ENCODE measurements around the gene RSRP1.

Gene RSRP1

GRCh38 chr1:25194054-25194453 is 53.2 kb downstream of the RSRP1 start:
- DNase-seq (ENCODE audit: insufficient read length) = no peak
- no peak for TF ChIP-seq POLR2AphosphoS5 (IDR thresholded peaks at IDR 0.05; ENCODE audit: low read depth, low read length)
- TF ChIP-seq TAF1 (IDR thresholded peaks at IDR 0.05; ENCODE audit: borderline replicate concordance, low read depth, low read length) = no peak
- no peak for TF ChIP-seq POLR2A (IDR thresholded peaks at IDR 0.05; ENCODE audit: low read depth, low read length)
- no peak for FAIRE-seq

GRCh38 chr1:25193229-25193628 is 54.0 kb downstream of the RSRP1 start:
- no peak for FAIRE-seq
- no peak for DNase-seq (ENCODE audit: insufficient read length)
- TF ChIP-seq TAF1 (IDR thresholded peaks at IDR 0.05; ENCODE audit: borderline replicate concordance, low read depth, low read length) (no peak), POLR2AphosphoS5 (IDR thresholded peaks at IDR 0.05; ENCODE audit: low read depth, low read length) (no peak), POLR2A (IDR thresholded peaks at IDR 0.05; ENCODE audit: low read depth, low read length) (no peak)

All from GM12892 (cell line).